C4-2B (cell line): ENCODE data around the gene RAB5A.
A peak's percentile ranks its signal among the peaks of the same experiment; 100 is the strongest.
"Not testable (repeated sequence)": the region's sequence is repeated elsewhere in the genome, so short reads cannot be mapped to it uniquely, and the experiment has no call there.

Source experiments
- H3K27ac ChIP-seq: fragments of 450-650 bp; 2 replicates; pipeline ENCODE4 v1.5.1; 2017
- CTCF ChIP-seq: fragments of 450-650 bp; conservative IDR thresholded peaks from 2 replicates; pipeline ENCODE4 v1.5.1; 2017; ENCODE audit warnings: mild to moderate bottlenecking
- ZFX ChIP-seq: fragments of 450-650 bp; IDR thresholded peaks from 2 replicates; pipeline ENCODE4 v1.6.1; 2017

Gene RAB5A, protein sequence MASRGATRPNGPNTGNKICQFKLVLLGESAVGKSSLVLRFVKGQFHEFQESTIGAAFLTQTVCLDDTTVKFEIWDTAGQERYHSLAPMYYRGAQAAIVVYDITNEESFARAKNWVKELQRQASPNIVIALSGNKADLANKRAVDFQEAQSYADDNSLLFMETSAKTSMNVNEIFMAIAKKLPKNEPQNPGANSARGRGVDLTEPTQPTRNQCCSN

GRCh38 chr3:19946832-19947548 is at the start of gene RAB5A:
Gene RAB5A, plus strand, starts transcription at chr3:19947097. Its CDS starts 3,802 bp downstream, at chr3:19950899.
- H3K27ac ChIP-seq, result peak within 1 kb of the TSS; percentile 87
- TF ChIP-seq ZFX, result no peak

GRCh38 chr3:19898721-19899120 is 48.2 kb upstream of the RAB5A start:
- TF ChIP-seq CTCF (no peak), ZFX (no peak)

GRCh38 chr3:19899264-19899663 is 47.6 kb upstream of the RAB5A start:
- no peak overlapping the region for H3K27ac ChIP-seq
- TF ChIP-seq ZFX (no peak), CTCF (no peak)

More at GRCh38 chr3:19898721-19899120, 48.2 kb upstream of the RAB5A start:
- H3K27ac ChIP-seq, result no peak overlapping the region

DNA sequence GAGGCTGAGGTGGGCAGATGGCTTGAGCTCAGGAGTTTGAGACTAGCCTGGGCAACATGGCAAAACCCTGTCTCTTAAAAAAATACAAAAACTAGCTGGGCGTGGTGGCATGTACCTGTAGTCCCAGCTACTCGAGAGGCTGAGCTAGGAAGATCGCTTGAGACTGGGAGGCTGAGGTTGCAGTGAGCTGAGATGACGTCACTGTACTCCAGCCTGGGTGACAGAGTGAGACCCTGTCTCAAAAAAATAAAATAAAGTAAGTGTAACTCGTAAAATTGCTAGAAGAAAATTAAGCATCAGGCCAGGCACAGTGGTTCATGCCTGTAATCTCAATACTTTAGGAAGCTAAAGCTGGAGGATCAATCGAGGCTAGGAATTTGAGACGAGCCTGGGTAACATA is 47.1 kb upstream of the RAB5A start:
- H3K27ac ChIP-seq, result not testable (repeated sequence)

DNA sequence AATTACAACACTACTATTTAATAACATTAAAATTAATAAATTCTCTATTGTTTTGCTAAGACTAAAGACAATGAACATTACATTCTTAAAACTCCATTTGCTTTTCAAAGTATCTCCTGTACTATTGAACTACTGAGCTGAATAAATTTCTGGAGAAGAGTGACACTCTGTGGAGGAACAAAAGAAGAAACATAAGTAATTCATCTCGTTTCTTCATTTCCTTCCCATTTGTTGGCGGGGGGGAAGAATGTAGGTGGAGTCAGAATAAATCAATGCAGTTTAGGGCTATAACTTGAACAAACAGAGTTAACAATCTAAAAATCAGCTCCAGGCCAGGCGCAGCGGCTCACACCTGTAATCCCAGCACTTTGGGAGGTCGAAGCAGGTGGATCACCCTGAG is 45.6 kb upstream of the RAB5A start:
- TF ChIP-seq CTCF, result no peak
- no peak for TF ChIP-seq ZFX
- peak overlapping the region; percentile 23; the same call in 1 of the 2 replicates for H3K27ac ChIP-seq

DNA sequence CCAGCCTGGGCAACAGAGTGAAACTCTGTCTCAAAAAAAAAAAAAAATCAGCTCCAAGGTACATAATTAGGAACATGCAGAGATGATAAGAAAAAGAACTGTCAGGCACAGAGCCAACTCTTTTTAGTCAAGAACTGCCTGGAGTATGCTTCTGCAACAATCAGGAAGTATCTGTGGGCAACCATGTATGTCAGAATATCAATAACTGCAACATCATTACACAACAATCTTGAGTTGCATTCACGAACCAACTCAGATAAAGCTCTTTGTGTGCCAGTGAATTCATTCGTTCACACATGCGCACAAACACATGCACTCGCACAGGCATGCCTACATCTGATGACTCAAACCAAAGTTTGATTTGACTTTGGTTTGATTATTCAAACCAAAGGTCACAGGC is 45.0 kb upstream of the RAB5A start:
- no peak for TF ChIP-seq ZFX
- TF ChIP-seq CTCF, result no peak
- H3K27ac ChIP-seq, result peak overlapping the region; percentile 23

DNA sequence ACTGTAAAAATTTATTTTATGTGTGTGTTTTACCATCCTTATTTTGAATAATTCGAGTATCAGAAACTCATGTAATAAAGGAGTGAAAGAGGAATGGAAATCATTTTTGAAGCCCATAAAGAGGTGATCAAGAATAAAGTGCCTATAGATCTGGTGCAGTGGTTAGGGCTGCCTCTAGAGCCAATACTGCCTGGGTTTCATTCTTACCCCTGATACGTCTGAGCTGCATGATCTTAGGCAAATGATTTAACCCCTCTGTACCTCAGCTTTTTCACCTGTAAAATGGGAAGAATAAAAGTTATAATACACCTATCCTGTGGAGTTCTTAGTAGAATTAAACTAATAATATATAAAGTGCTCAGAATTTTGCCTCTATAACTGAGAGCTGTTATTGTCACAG is 43.2 kb upstream of the RAB5A start:
- H3K27ac ChIP-seq, result no peak overlapping the region
- TF ChIP-seq ZFX (no peak), CTCF (no peak)

- no peak overlapping the region for H3K27ac ChIP-seq
- TF ChIP-seq ZFX (no peak), CTCF (no peak)
Observed at GRCh38 chr3:19907523-19907922, 39.4 kb upstream of the RAB5A start.
